Spleen (tissue), 7 donors: ENCODE measurements around the gene PKP2.

Experiments used
- CTCF ChIP-seq, 11 experiments: fragments of 200-600 bp in 7 of 11; fragments of 450-650 bp in 4 of 11; sonication (generic) in 4 of 11; IDR thresholded peaks in 8 of 11; conservative IDR thresholded peaks in 3 of 11; 1 replicate in 7 of 11; 2 replicates in 4 of 11; pipeline versions ENCODE4 v1.4.0 to v1.8.0; 2016 to 2021; ENCODE audit warnings: antibody characterized with exemption in 11 of 11, inconsistent platforms in 4 of 11, mild to moderate bottlenecking in 1 of 11
- POLR2A ChIP-seq, 3 donors: fragments of 450-650 bp; IDR thresholded peaks; one replicate each; pipeline ENCODE4 v1.5.1; 2017; ENCODE audit warnings: antibody characterized with exemption in 3 of 3, mild to moderate bottlenecking in 1 of 3
- POLR2AphosphoS5 ChIP-seq, 3 donors: sonication (generic); formaldehyde crosslinking; IDR thresholded peaks; one replicate each; pipeline ENCODE4 v1.5.1; 2017; ENCODE audit warnings: antibody characterized with exemption in 3 of 3
- donor health status: DM: no; HTN: no; CAD: no; lungs with moderate emphysema.
- donor health status: DM: no; HTN: no; CAD: no.
- donor health status: DM: no; HTN: no; CAD: no.

- TF ChIP-seq CTCF (IDR thresholded peaks at IDR 0.05 in 8 of 11, conservative IDR thresholded peaks at IDR 0.05 in 3 of 11) (no peak), POLR2AphosphoS5 (IDR thresholded peaks at IDR 0.05) (no peak), POLR2A (IDR thresholded peaks at IDR 0.05) (no peak)
Observed at GRCh38 chr12:32887058-32887457, 9.5 kb downstream of the PKP2 start.
